GM23338 (cell line): ENCODE data around the gene SVOPL. TPM values are rescaled to one million over a fixed set of nuclear protein-coding genes. Genes with fewer than 3 reads are reported as not detected.

Experiments
- ATAC-seq: fragments of 200-7000 bp; cut with Tn5 transposase; 3 replicates; pipeline ENCODE4 v1.9.1; 2020
- DNase-seq: peaks from one replicate; pipeline ENCODE4 v3.0.0-alpha.2; 2015; ENCODE audit warnings: low spot score
- H2AFZ ChIP-seq: fragments of 200-600 bp; sonication (generic); 2 replicates; pipeline ENCODE4 v1.8.0; 2016; ENCODE audit warnings: antibody characterized with exemption, mild to moderate bottlenecking, moderate library complexity
- H3F3A ChIP-seq: fragments of 200-600 bp; sonication (generic); replicated peaks from 2 replicates; pipeline ENCODE4 v1.8.0; 2017; ENCODE audit warnings: antibody characterized with exemption, mixed run types, low read depth
- H3K27ac ChIP-seq: fragments of 200-600 bp; sonication (generic); 2 replicates; pipeline ENCODE4 v1.6.1; 2016; ENCODE audit warnings: low read depth
- H3K27me3 ChIP-seq: fragments of 200-600 bp; sonication (generic); 2 replicates; pipeline ENCODE4 v1.8.0; 2016; ENCODE audit warnings: mild to moderate bottlenecking, mixed run types, moderate library complexity; ENCODE audit not compliant: insufficient read depth
- H3K36me3 ChIP-seq: fragments of 200-600 bp; sonication (generic); 2 replicates; pipeline ENCODE4 v1.8.0; 2016; ENCODE audit warnings: mild to moderate bottlenecking; ENCODE audit not compliant: insufficient read depth
- H3K4me1 ChIP-seq: fragments of 200-600 bp; sonication (generic); 2 replicates; pipeline ENCODE4 v1.8.0; 2016; ENCODE audit warnings: mild to moderate bottlenecking, moderate library complexity; ENCODE audit not compliant: insufficient read depth
- H3K4me2 ChIP-seq: fragments of 200-600 bp; sonication (generic); 2 replicates; pipeline ENCODE4 v1.7.1; 2017; ENCODE audit warnings: mixed run types
- H3K4me3 ChIP-seq: fragments of 200-600 bp; sonication (generic); 2 replicates; pipeline ENCODE4 v1.6.1; 2016; ENCODE audit warnings: mixed run types
- H3K79me2 ChIP-seq: fragments of 200-600 bp; sonication (generic); replicated peaks from 2 replicates; pipeline ENCODE4 v1.8.0; 2017; ENCODE audit warnings: mild to moderate bottlenecking; ENCODE audit not compliant: insufficient read depth
- H3K9me2 ChIP-seq: fragments of 200-600 bp; sonication (generic); 2 replicates; pipeline ENCODE4 v1.8.0; 2017; ENCODE audit not compliant: insufficient read depth
- H4K20me1 ChIP-seq: fragments of 200-600 bp; sonication (generic); replicated peaks from 2 replicates; pipeline ENCODE4 v1.8.0; 2017; ENCODE audit warnings: mild to moderate bottlenecking; ENCODE audit not compliant: insufficient read depth
- H3K27ac Mint-ChIP-seq: 2 replicates; pipeline ENCODE4 v1.8.0; 2020; ENCODE audit warnings: inconsistent platforms, mild to moderate bottlenecking, moderate library complexity, mixed read lengths
- H3K27me3 Mint-ChIP-seq: 3 replicates; pipeline ENCODE4 v1.8.0; 2022; ENCODE audit warnings: low read depth, mild to moderate bottlenecking, moderate library complexity, mixed read lengths, inconsistent platforms; ENCODE audit not compliant: insufficient read depth, poor library complexity
- H3K36me3 Mint-ChIP-seq: 3 replicates; pipeline ENCODE4 v1.8.0; 2021; ENCODE audit warnings: low read depth, mild to moderate bottlenecking, inconsistent platforms, moderate library complexity, mixed read lengths
- H3K4me1 Mint-ChIP-seq: 3 replicates; pipeline ENCODE4 v1.8.0; 2020; ENCODE audit warnings: mild to moderate bottlenecking, inconsistent platforms, mixed read lengths
- H3K4me3 Mint-ChIP-seq: 3 replicates; pipeline ENCODE4 v1.8.0; 2021; ENCODE audit warnings: moderate library complexity, mild to moderate bottlenecking, inconsistent platforms, mixed read lengths
- H3K9me3 Mint-ChIP-seq: 3 replicates; pipeline ENCODE4 v1.8.0; 2020; ENCODE audit warnings: moderate library complexity, mild to moderate bottlenecking, inconsistent platforms, mixed read lengths
- CTCF ChIP-seq, 2 experiments: fragments of 200-600 bp in 1 of 2; sonication (generic) in 1 of 2; conservative IDR thresholded peaks; 2 replicates each; pipeline versions ENCODE4 v1.5.1 to v1.6.1; 2016 to 2017; ENCODE audit warnings: antibody characterized with exemption in 2 of 2, low read depth in 2 of 2, mild to moderate bottlenecking in 2 of 2, moderate library complexity in 1 of 2
- NANOG ChIP-seq: IDR thresholded peaks from 2 replicates; pipeline ENCODE4 v1.6.1; 2016; ENCODE audit warnings: antibody characterized with exemption, borderline replicate concordance
- POLR2AphosphoS5 ChIP-seq: IDR thresholded peaks from 2 replicates; pipeline ENCODE4 v1.6.1; 2016; ENCODE audit warnings: antibody characterized with exemption, low read depth
- REST ChIP-seq: IDR thresholded peaks from one replicate; pipeline ENCODE4 v1.6.1; 2018; ENCODE audit warnings: antibody characterized with exemption; ENCODE audit not compliant: unreplicated experiment
- ZNF331 ChIP-seq: fragments of 250-450 bp; sonication (Bioruptor Pico); IDR thresholded peaks from 2 replicates; pipeline ENCODE4 v1.5.0; 2020; ENCODE audit warnings: low read depth, mild to moderate bottlenecking, moderate library complexity
- ZNF462 ChIP-seq: fragments of 250-450 bp; sonication (Bioruptor Pico); IDR thresholded peaks from 2 replicates; pipeline ENCODE4 v1.5.0; 2020; ENCODE audit warnings: mild to moderate bottlenecking, moderate library complexity
- polyA plus RNA-seq: library from polyadenylated mRNA; unstranded; fragments of >200 nt; fragmentation: Nextera tagmentation; extraction: Ambion mirVana; gene quantifications from 2 replicates; pipeline ENCODE4 v1.2.1, GENCODE V29; 2016
- total RNA-seq: library from RNA; depleted of rRNA; stranded (reverse); fragments of >200 nt; shearing (Covaris generic); gene quantifications from 2 replicates; pipeline ENCODE4 v1.2.3, GENCODE V29; 2014

Gene SVOPL
- total and polyA plus RNA-seq, 2 experiments from 2014 or later = 1.4 to 2.1 TPM

GRCh38 chr7:138585283-138585993 lies 115.7 kb downstream of the SVOPL start (continued):
- TF ChIP-seq ZNF462 (CRISPR knock-in tag) = no peak

GRCh38 chr7:138584696-138585095 lies 116.5 kb downstream of the SVOPL start:
- no peak overlapping the region for H3K27ac Mint-ChIP-seq
- ATAC-seq (no peak), DNase-seq (no peak)
- no peak overlapping the region for H3K4me3 Mint-ChIP-seq
- Histone ChIP-seq H3K27me3 (no peaks in the 10 kb centered on the region), H3F3A (0 out of 2 replicates have a peak, but pooled peaks cover 4% of the 10 kb centered on the region), H3K36me3 (peaks cover 61% of the 10 kb centered on the region), H3K79me2 (no peaks in the 10 kb centered on the region), H3K4me2 (no peak overlapping the region), H3K4me3 (no peak overlapping the region), H3K27ac (no peak overlapping the region), H3K4me1 (no peaks in the 10 kb centered on the region; the same call in 1 of the 2 replicates), H3K9me2 (no peaks in the 10 kb centered on the region), H4K20me1 (no peaks in the 10 kb centered on the region), H2AFZ (no peak overlapping the region)
- H3K27me3 Mint-ChIP-seq = peaks cover 2% of the 10 kb centered on the region
- H3K36me3 Mint-ChIP-seq = peaks cover 87% of the 10 kb centered on the region
- no peak for TF ChIP-seq REST
- TF ChIP-seq CTCF (conservative IDR thresholded peaks at IDR 0.05; ENCODE audit: low read depth in 2 of 2) = no peak
- no peak for TF ChIP-seq NANOG
- TF ChIP-seq ZNF331 (CRISPR knock-in tag) = no peak
- no peak for TF ChIP-seq POLR2AphosphoS5
- peaks cover 10% of the 10 kb centered on the region for H3K4me1 Mint-ChIP-seq
- H3K9me3 Mint-ChIP-seq = no peaks in the 10 kb centered on the region
